Kidney epithelial cell (primary cell): ENCODE measurements around the gene IZUMO2. TPM values are rescaled to one million over a fixed set of nuclear protein-coding genes. Genes with fewer than 3 reads are reported as not detected.

Experiments used
- DNase-seq: peaks from one replicate; pipeline ENCODE4 v3.0.0-alpha.2; 2010; ENCODE audit warnings: low read depth
- H3K27me3 ChIP-seq: 2 replicates; pipeline ENCODE4 v1.6.0; 2011; ENCODE audit warnings: low read length; ENCODE audit not compliant: control insufficient read depth, insufficient read depth
- H3K36me3 ChIP-seq: 2 replicates; pipeline ENCODE4 v1.5.1; 2011; ENCODE audit warnings: low read length; ENCODE audit not compliant: control insufficient read depth, insufficient read depth
- H3K4me3 ChIP-seq: 2 replicates; pipeline ENCODE4 v1.5.1; 2011; ENCODE audit warnings: low read depth, mild to moderate bottlenecking, control low read depth, low read length
- CTCF ChIP-seq: IDR thresholded peaks from 2 replicates; pipeline ENCODE4 v1.5.1; 2011; ENCODE audit warnings: mild to moderate bottlenecking, moderate library complexity, low read length, control low read depth, inconsistent platforms; ENCODE audit not compliant: insufficient read depth, poor library complexity, severe bottlenecking
- total RNA-seq: library from RNA; depleted of rRNA; stranded (reverse); fragments of >200 nt; gene quantifications from 2 replicates; pipeline ENCODE4 v1.2.3, GENCODE V29; 2015

The IZUMO2 gene
- total RNA-seq, 1 donor from 2014 or later, result not detected

- Histone ChIP-seq H3K4me3 (no peak overlapping the region), H3K27me3 (no peaks in the 10 kb centered on the region), H3K36me3 (no peaks in the 10 kb centered on the region)
- DNase-seq, result no peak
- TF ChIP-seq CTCF, result no peak
Measured at GRCh38 chr19:50173127-50173526, 10.0 kb upstream of the IZUMO2 start.

GRCh38 chr19:50172726-50173125 lies 9.6 kb upstream of the IZUMO2 start:
- TF ChIP-seq CTCF, result no peak
- H3K27me3 ChIP-seq, result no peaks in the 10 kb centered on the region
- no peaks in the 10 kb centered on the region for H3K36me3 ChIP-seq
- no peak for DNase-seq
- H3K4me3 ChIP-seq, result no peak overlapping the region

- no peak for DNase-seq
- H3K36me3 ChIP-seq, result no peaks in the 10 kb centered on the region
- no peak overlapping the region for H3K4me3 ChIP-seq
- H3K27me3 ChIP-seq, result no peaks in the 10 kb centered on the region
- TF ChIP-seq CTCF, result no peak
Measured at GRCh38 chr19:50171752-50172151, 8.7 kb upstream of the IZUMO2 start.

GRCh38 chr19:50167314-50167721 lies 4.2 kb upstream of the IZUMO2 start:
- TF ChIP-seq CTCF, result no peak
- Histone ChIP-seq H3K27me3 (no peaks in the 10 kb centered on the region), H3K4me3 (no peak overlapping the region), H3K36me3 (no peaks in the 10 kb centered on the region)
- DNase-seq, result no peak

GRCh38 chr19:50159078-50159477 lies 4.0 kb downstream of the IZUMO2 start:
- no peak for TF ChIP-seq CTCF
- Histone ChIP-seq H3K36me3 (no peaks in the 10 kb centered on the region), H3K27me3 (no peaks in the 10 kb centered on the region), H3K4me3 (no peak overlapping the region)
- no peak for DNase-seq

GRCh38 chr19:50158577-50158976 lies 4.5 kb downstream of the IZUMO2 start:
- Histone ChIP-seq H3K36me3 (no peaks in the 10 kb centered on the region), H3K4me3 (no peak overlapping the region), H3K27me3 (no peaks in the 10 kb centered on the region)
- TF ChIP-seq CTCF, result no peak
- DNase-seq, result no peak
